HCT116 (cell line): Measurements from ENCODE around the gene ADAMTS14. TPM values are rescaled to one million over a fixed set of nuclear protein-coding genes. Genes with fewer than 3 reads are reported as not detected.

Experiments
- ATAC-seq: fragments of 200-7000 bp; cut with Tn5 transposase; 2 replicates; pipeline ENCODE4 v1.9.1; 2020; ENCODE audit warnings: mild to moderate bottlenecking, moderate library complexity
- BruUV-seq: library from RNA; stranded (reverse); fragments of 400-500 nt; replicated peaks from 2 replicates; lab custom pipeline; 2021; lab: Mats Ljungman, UMichigan
- CTCF ChIA-PET: fragments of 300-600 bp; sonication (Branson Sonifier 250); formaldehyde crosslinking; loops from one replicate; lab custom pipeline; 2021; ENCODE audit warnings: antibody characterized with exemption; lab: Charles Lee
- POLR2A ChIA-PET: fragments of 300-600, 350-600 bp; sonication (Branson Sonifier 250); formaldehyde crosslinking; loops from one replicate; lab custom pipeline; 2021; ENCODE audit warnings: antibody characterized with exemption; lab: Charles Lee
- RAD21 ChIA-PET, 2 experiments: fragments of 300-600 bp; sonication (Branson Sonifier 250); formaldehyde crosslinking; loops; one replicate each; lab custom pipeline; 2023; ENCODE audit warnings: low total read pairs in 2 of 2; ENCODE audit not compliant: uncharacterized antibody in 2 of 2, unreplicated experiment in 2 of 2, low non-redundant PET in 1 of 2; lab: Charles Lee
- DNase-seq: peaks from one replicate; pipeline ENCODE4 v3.0.0-alpha.2; 2010; ENCODE audit warnings: low read depth, low spot score
- H2AFZ ChIP-seq: fragments of 200-600 bp; shearing (Covaris generic), sonication (generic); 2 replicates; pipeline ENCODE4 v1.6.1; 2017; ENCODE audit warnings: low read depth, mixed run types, mixed read lengths, antibody characterized with exemption, low read length; ENCODE audit not compliant: poor library complexity, severe bottlenecking
- H3K27ac ChIP-seq: 2 replicates; pipeline ENCODE4 v1.5.1; 2012; ENCODE audit warnings: low read depth, low read length
- H3K27me3 ChIP-seq: fragments of 200-600 bp; sonication (generic); 2 replicates; pipeline ENCODE4 v1.6.1; 2016; ENCODE audit warnings: mixed run types, low read length, mixed read lengths; ENCODE audit not compliant: insufficient read depth
- H3K36me3 ChIP-seq, 2 experiments: fragments of 200-500 bp in 1 of 2; fragments of 200-600 bp in 1 of 2; sonication (Bioruptor generic) in 1 of 2; sonication (generic) in 1 of 2; 2 replicates each; pipeline versions ENCODE4 v1.5.1 to v1.6.1; 2014 to 2016; ENCODE audit warnings: low read length in 2 of 2, inconsistent platforms in 1 of 2, mixed read lengths in 1 of 2, mixed run types in 1 of 2; ENCODE audit not compliant: insufficient read depth in 2 of 2, control insufficient read depth in 1 of 2
- H3K4me1 ChIP-seq, 2 experiments: fragments of 200-600 bp in 1 of 2; sonication (generic) in 1 of 2; 2 replicates each; pipeline versions ENCODE4 v1.5.1 to v1.6.1; 2012 to 2017; ENCODE audit warnings: low read length in 2 of 2, inconsistent platforms in 1 of 2, mild to moderate bottlenecking in 1 of 2, mixed read lengths in 1 of 2, mixed run types in 1 of 2, moderate library complexity in 1 of 2; ENCODE audit not compliant: insufficient read depth in 2 of 2, control insufficient read depth in 1 of 2
- H3K4me2 ChIP-seq: fragments of 200-600 bp; sonication (generic); 2 replicates; pipeline ENCODE4 v1.6.1; 2017; ENCODE audit warnings: mixed run types, low read length, mixed read lengths
- H3K4me3 ChIP-seq, 2 experiments: fragments of 200-600 bp in 1 of 2; sonication (generic) in 1 of 2; replicated peaks in 1 of 2; 2 replicates each; pipeline ENCODE4 v1.5.1; 2011 to 2016; ENCODE audit warnings: low read length in 2 of 2, control low read depth in 1 of 2, low read depth in 1 of 2, mild to moderate bottlenecking in 1 of 2, mixed read lengths in 1 of 2, mixed run types in 1 of 2
- H3K79me2 ChIP-seq: fragments of 200-600 bp; sonication (generic); 2 replicates; pipeline ENCODE4 v1.6.1; 2017; ENCODE audit warnings: mild to moderate bottlenecking, mixed run types, low read length, moderate library complexity, mixed read lengths; ENCODE audit not compliant: insufficient read depth
- H3K9ac ChIP-seq: fragments of 200-600 bp; sonication (generic); 2 replicates; pipeline ENCODE4 v1.6.1; 2016; ENCODE audit warnings: low read length, mixed read lengths
- H3K9me2 ChIP-seq: fragments of 200-600 bp; sonication (generic), shearing (Covaris generic); 2 replicates; pipeline ENCODE4 v1.6.1; 2017; ENCODE audit warnings: mixed run types, mild to moderate bottlenecking, moderate library complexity; ENCODE audit not compliant: insufficient read depth
- H3K9me3 ChIP-seq, 2 experiments: fragments of 200-500 bp in 1 of 2; fragments of 200-600 bp in 1 of 2; sonication (Bioruptor generic) in 1 of 2; sonication (generic) in 1 of 2; 2 replicates each; pipeline ENCODE4 v1.6.1; 2014 to 2017; ENCODE audit warnings: low read length in 2 of 2, mixed read lengths in 2 of 2, inconsistent platforms in 1 of 2, low read depth in 1 of 2, mild to moderate bottlenecking in 1 of 2, mixed run types in 1 of 2, moderate library complexity in 1 of 2; ENCODE audit not compliant: control insufficient read depth in 1 of 2, insufficient read depth in 1 of 2
- H4K20me1 ChIP-seq: fragments of 200-600 bp; sonication (generic), shearing (Covaris generic); 2 replicates; pipeline ENCODE4 v1.6.1; 2017; ENCODE audit warnings: mixed run types, mild to moderate bottlenecking, moderate library complexity; ENCODE audit not compliant: insufficient read depth
- CTCF ChIP-seq, 3 experiments: fragments of 200-600 bp in 1 of 3; sonication (generic) in 1 of 3; IDR thresholded peaks in 2 of 3; conservative IDR thresholded peaks in 1 of 3; 2 replicates each; pipeline ENCODE4 v1.5.1; 2012 to 2017; ENCODE audit warnings: low read depth in 2 of 3, low read length in 2 of 3, antibody characterized with exemption in 1 of 3, borderline replicate concordance in 1 of 3, control low read depth in 1 of 3, mild to moderate bottlenecking in 1 of 3, mixed read lengths in 1 of 3, mixed run types in 1 of 3, moderate library complexity in 1 of 3; ENCODE audit not compliant: insufficient read depth in 1 of 3
- EZH2 ChIP-seq: fragments of 200-600 bp; sonication (generic); IDR thresholded peaks from 2 replicates; pipeline ENCODE4 v1.6.1; 2017; ENCODE audit warnings: antibody characterized with exemption, mixed run types
- EZH2phosphoT487 ChIP-seq: fragments of 200-600 bp; IDR thresholded peaks from 2 replicates; pipeline ENCODE4 v1.6.1; 2018; ENCODE audit warnings: antibody characterized with exemption, borderline replicate concordance
- FOSL1 ChIP-seq: IDR thresholded peaks from 2 replicates; pipeline ENCODE4 v1.6.1; 2012; ENCODE audit warnings: low read depth
- TCF7L2 ChIP-seq: IDR thresholded peaks from 2 replicates; pipeline ENCODE4 v1.7.0; 2011; ENCODE audit warnings: borderline replicate concordance, inconsistent platforms; ENCODE audit not compliant: insufficient read depth, insufficient read length; ENCODE audit errors: extremely low read depth
- ZFX ChIP-seq: fragments of 450-650 bp; IDR thresholded peaks from 2 replicates; pipeline ENCODE4 v1.6.1; 2017
- ZNF274 ChIP-seq: fragments of 200-500 bp; sonication (Bioruptor generic); IDR thresholded peaks from 2 replicates; pipeline ENCODE4 v1.6.1; 2014; ENCODE audit warnings: mild to moderate bottlenecking, low read depth, low read length, inconsistent platforms
- intact Hi-C: fragments of 100-400 bp; cut with micrococcal nuclease; formaldehyde crosslinking; loops from 2 replicates; pipeline ENCODE4 v1.10.0; 2022
- total RNA-seq: library from RNA; stranded (reverse); gene quantifications from one replicate; pipeline ENCODE4 v1.2.1, GENCODE V29; 2021; ENCODE audit not compliant: unreplicated experiment
- TF ChIP-seq, protein P1 (sequence below): IDR thresholded peaks from 2 replicates; pipeline ENCODE4 v1.6.1; 2011; ENCODE audit warnings: mild to moderate bottlenecking, low read length, moderate library complexity; ENCODE audit not compliant: insufficient replicate concordance; ENCODE audit errors: extremely low read depth
- TF ChIP-seq, protein P2 (sequence below): IDR thresholded peaks from 2 replicates; pipeline ENCODE4 v1.6.1; 2012

Gene ADAMTS14
- total RNA-seq, 1 experiment from 2014 or later, result 13.2 TPM

DNA sequence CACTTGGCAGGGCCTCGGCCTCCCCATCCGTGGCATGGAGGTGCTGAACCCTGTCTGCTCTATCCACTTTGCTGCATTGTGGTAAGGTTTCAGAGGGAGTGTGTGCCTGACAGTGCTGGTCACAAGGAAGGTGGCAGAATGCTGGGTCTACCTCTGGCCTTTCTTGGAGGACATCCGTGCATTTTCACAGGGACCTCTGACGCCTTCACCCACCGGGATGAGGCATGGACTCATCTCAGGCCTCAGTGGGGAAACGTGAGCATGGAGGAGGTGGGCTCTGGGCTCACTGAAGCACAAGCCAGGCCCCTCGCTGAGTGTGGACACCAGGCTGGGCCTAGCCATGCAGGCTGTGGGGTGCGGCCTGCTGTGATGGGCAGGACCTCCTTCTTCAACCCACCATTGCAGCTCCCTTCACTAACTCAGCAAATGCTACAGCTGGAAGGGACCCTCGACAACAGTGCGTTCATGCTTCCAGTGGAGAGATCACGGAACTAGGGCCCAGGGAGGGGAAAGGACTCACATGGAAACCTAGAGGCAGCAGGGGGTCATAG lies 104.2 kb downstream of the ADAMTS14 start:
- ChIA-PET POLR2A (no interaction called here), RAD21 (no interaction called here), CTCF (no interaction called here)
- H4K20me1 ChIP-seq, result no peaks in the 10 kb centered on the region
- TF ChIP-seq FOSL1, result no peak
- no peaks in the 10 kb centered on the region for H3K27me3 ChIP-seq
- no peak overlapping the region for H3K4me2 ChIP-seq
- intact Hi-C loops, result no loop called here
- no peaks in the 10 kb centered on the region for H3K9me2 ChIP-seq
- ATAC-seq, result no peak
- H3K4me3 ChIP-seq, result no peak overlapping the region
- H3K27ac ChIP-seq, result no peak overlapping the region
- no peaks in the 10 kb centered on the region for H3K36me3 ChIP-seq
- no peak overlapping the region for H3K9ac ChIP-seq
- DNase-seq, result no peak
- H3K9me3 ChIP-seq, result no peaks in the 10 kb centered on the region
- peaks cover 0 to 27% of the 10 kb centered on the region in 2 experiments; a peak in 2 of 4 replicates for H3K4me1 ChIP-seq
- BruUV-seq, result no TSS peak
- no peak overlapping the region for H2AFZ ChIP-seq
- no peaks in the 10 kb centered on the region for H3K79me2 ChIP-seq

- H3K9me3 ChIP-seq, result no peaks in the 10 kb centered on the region
- CTCF ChIA-PET, result no interaction called here
These were observed 105.0 kb downstream of the ADAMTS14 start for GRCh38 chr10:70777063-70777875.

More at GRCh38 chr10:70777063-70777875, 105.0 kb downstream of the ADAMTS14 start:
- H4K20me1 ChIP-seq, result no peaks in the 10 kb centered on the region
- no peaks in the 10 kb centered on the region for H3K36me3 ChIP-seq
- ATAC-seq, result no peak
- no TSS peak for BruUV-seq
- intact Hi-C loops, result no loop called here
- H3K27me3 ChIP-seq, result no peaks in the 10 kb centered on the region
- H3K27ac ChIP-seq, result no peak overlapping the region
- no peak overlapping the region for H3K9ac ChIP-seq
- no peaks in the 10 kb centered on the region for H3K9me2 ChIP-seq
- TF ChIP-seq EZH2, result no peak
- TF ChIP-seq ZFX, result no peak
- TF ChIP-seq EZH2phosphoT487, result no peak
- no peak for TF ChIP-seq ZNF274
- no peak for TF ChIP-seq TCF7L2
- TF ChIP-seq, protein P1, sequence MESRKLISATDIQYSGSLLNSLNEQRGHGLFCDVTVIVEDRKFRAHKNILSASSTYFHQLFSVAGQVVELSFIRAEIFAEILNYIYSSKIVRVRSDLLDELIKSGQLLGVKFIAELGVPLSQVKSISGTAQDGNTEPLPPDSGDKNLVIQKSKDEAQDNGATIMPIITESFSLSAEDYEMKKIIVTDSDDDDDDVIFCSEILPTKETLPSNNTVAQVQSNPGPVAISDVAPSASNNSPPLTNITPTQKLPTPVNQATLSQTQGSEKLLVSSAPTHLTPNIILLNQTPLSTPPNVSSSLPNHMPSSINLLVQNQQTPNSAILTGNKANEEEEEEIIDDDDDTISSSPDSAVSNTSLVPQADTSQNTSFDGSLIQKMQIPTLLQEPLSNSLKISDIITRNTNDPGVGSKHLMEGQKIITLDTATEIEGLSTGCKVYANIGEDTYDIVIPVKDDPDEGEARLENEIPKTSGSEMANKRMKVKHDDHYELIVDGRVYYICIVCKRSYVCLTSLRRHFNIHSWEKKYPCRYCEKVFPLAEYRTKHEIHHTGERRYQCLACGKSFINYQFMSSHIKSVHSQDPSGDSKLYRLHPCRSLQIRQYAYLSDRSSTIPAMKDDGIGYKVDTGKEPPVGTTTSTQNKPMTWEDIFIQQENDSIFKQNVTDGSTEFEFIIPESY, result no peak
- TF ChIP-seq, protein P2, sequence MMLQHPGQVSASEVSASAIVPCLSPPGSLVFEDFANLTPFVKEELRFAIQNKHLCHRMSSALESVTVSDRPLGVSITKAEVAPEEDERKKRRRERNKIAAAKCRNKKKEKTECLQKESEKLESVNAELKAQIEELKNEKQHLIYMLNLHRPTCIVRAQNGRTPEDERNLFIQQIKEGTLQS, result no peak
- TF ChIP-seq CTCF (IDR thresholded peaks at IDR 0.05 in 2 of 3, conservative IDR thresholded peaks at IDR 0.05 in 1 of 3; ENCODE audit: borderline replicate concordance in 1 of 3, insufficient read depth in 1 of 3, low read depth in 2 of 3, low read length in 2 of 3), result no peak
- POLR2A ChIA-PET, result no interaction called here
- H3K79me2 ChIP-seq, result no peaks in the 10 kb centered on the region
- peaks cover 0 to 27% of the 10 kb centered on the region in 2 experiments; a peak in 2 of 4 replicates for H3K4me1 ChIP-seq
- no peak overlapping the region for H3K4me3 ChIP-seq
- no peak overlapping the region for H2AFZ ChIP-seq
- RAD21 ChIA-PET, result no interaction called here
- H3K4me2 ChIP-seq, result no peak overlapping the region
- DNase-seq, result no peak
